Breast epithelium (tissue), 3 donors: ENCODE measurements around the gene MRPL54.

Source experiments
- POLR2A ChIP-seq: fragments of 450-650 bp; IDR thresholded peaks from one replicate; pipeline ENCODE4 v1.6.1; 2016; ENCODE audit warnings: antibody characterized with exemption, mild to moderate bottlenecking, moderate library complexity
- POLR2AphosphoS5 ChIP-seq, 3 donors: sonication (generic); formaldehyde crosslinking; IDR thresholded peaks; one replicate each; pipeline ENCODE4 v1.6.1; 2017; ENCODE audit warnings: antibody characterized with exemption in 3 of 3
- TF ChIP-seq, protein P1 (sequence below), 3 donors: fragments of 450-650 bp; IDR thresholded peaks; one replicate each; pipeline ENCODE4 v1.5.1; 2016 to 2017; ENCODE audit warnings: antibody characterized with exemption in 3 of 3, mild to moderate bottlenecking in 3 of 3, moderate library complexity in 3 of 3

DNA sequence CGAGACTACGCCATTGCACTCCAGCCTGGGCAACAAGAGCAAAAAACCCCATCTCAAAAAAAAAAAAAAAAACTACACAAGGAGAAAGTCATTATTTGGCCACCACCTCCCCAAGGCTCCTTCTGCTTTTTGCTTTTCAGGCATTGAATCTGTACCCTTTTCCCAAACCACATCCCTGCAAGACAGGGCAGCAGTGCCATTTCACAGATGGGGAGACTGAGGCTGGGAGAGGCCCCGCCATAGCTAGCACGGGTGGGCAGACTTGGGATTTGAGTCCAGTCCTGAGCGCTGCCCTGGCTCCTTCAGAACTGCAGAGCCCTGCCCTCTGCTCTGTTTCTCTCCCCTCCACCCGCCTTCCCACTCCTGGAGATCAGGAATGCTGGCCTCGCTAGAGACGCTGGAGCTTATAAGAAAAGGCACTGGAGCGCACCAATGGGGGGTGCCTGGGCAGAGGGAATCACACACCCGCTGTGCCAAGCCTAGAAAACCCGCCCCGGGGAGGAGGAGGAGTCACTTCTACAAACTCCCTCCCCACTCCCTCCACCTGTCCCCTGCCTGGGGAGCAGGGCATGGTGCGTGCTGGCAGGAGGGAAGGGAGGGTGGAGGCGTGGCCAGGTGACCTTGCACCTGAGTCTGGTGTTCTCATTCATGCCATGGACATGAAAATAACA, 36.7 kb upstream of the MRPL54 start:
- no peak for TF ChIP-seq POLR2A
- TF ChIP-seq, protein P1, sequence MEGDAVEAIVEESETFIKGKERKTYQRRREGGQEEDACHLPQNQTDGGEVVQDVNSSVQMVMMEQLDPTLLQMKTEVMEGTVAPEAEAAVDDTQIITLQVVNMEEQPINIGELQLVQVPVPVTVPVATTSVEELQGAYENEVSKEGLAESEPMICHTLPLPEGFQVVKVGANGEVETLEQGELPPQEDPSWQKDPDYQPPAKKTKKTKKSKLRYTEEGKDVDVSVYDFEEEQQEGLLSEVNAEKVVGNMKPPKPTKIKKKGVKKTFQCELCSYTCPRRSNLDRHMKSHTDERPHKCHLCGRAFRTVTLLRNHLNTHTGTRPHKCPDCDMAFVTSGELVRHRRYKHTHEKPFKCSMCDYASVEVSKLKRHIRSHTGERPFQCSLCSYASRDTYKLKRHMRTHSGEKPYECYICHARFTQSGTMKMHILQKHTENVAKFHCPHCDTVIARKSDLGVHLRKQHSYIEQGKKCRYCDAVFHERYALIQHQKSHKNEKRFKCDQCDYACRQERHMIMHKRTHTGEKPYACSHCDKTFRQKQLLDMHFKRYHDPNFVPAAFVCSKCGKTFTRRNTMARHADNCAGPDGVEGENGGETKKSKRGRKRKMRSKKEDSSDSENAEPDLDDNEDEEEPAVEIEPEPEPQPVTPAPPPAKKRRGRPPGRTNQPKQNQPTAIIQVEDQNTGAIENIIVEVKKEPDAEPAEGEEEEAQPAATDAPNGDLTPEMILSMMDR (IDR thresholded peaks at IDR 0.05), result no peak
- TF ChIP-seq POLR2AphosphoS5 (IDR thresholded peaks at IDR 0.05), result no peak
